ENCODE results near the gene ADSS1. TPM values are rescaled to one million over a fixed set of nuclear protein-coding genes. Genes with fewer than 3 reads are reported as not detected.

ADSS1 gene
- total RNA-seq, 1 experiment from 2014 or later = 9.9 TPM

GRCh38 chr14:104694991-104695659 lies 28.9 kb upstream of the ADSS1 start (continued):
- TF ChIP-seq REST (IDR thresholded peaks at IDR 0.05; ENCODE audit: low read depth) (no peak), RAD21 (IDR thresholded peaks at IDR 0.05; ENCODE audit: low read depth) (no peak), SP1 (IDR thresholded peaks at IDR 0.05; ENCODE audit: low read depth) (no peak)
- TF ChIP-seq, protein P1, sequence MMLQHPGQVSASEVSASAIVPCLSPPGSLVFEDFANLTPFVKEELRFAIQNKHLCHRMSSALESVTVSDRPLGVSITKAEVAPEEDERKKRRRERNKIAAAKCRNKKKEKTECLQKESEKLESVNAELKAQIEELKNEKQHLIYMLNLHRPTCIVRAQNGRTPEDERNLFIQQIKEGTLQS (IDR thresholded peaks at IDR 0.05) = no peak

GRCh38 chr14:104695660-104696000 lies 28.4 kb upstream of the ADSS1 start:
- Histone ChIP-seq H3K79me2 (ENCODE audit: insufficient read depth, low read length) (peaks cover 100% of the 10 kb centered on the region), H3K4me2 (ENCODE audit: low read length) (no peak overlapping the region), H3K4me1 (ENCODE audit: control insufficient read depth in 1 of 2, insufficient read depth in 2 of 2, low read length in 2 of 2) (peaks cover 16 to 35% of the 10 kb centered on the region in 2 experiments), H2AFZ (ENCODE audit: low read depth, low read length, poor library complexity, severe bottlenecking) (no peak overlapping the region), H3K9me2 (ENCODE audit: insufficient read depth) (no peaks in the 10 kb centered on the region), H3K9me3 (ENCODE audit: control insufficient read depth in 1 of 2, insufficient read depth in 1 of 2, low read depth in 1 of 2, low read length in 2 of 2) (no peaks in the 10 kb centered on the region), H3K36me3 (ENCODE audit: control insufficient read depth in 1 of 2, insufficient read depth in 2 of 2, low read length in 2 of 2) (peaks cover 8 to 28% of the 10 kb centered on the region in 2 experiments; a peak in 3 of 4 replicates), H4K20me1 (ENCODE audit: insufficient read depth) (no peaks in the 10 kb centered on the region), H3K4me3 (replicated peaks in 1 of 2; ENCODE audit: low read depth in 1 of 2, low read length in 2 of 2) (no peak overlapping the region), H3K27ac (ENCODE audit: low read depth, low read length) (no peak overlapping the region; the same call in 1 of the 2 replicates), H3K27me3 (ENCODE audit: insufficient read depth, low read length) (no peaks in the 10 kb centered on the region), H3K9ac (ENCODE audit: low read length) (no peak overlapping the region)
- no peak for ATAC-seq
- no TSS peak for BruUV-seq (replicated peaks)
- POLR2A ChIA-PET = no interaction called here
- DNase-seq (ENCODE audit: low read depth, low spot score) = no peak
- CTCF ChIA-PET = no interaction called here
- TF ChIP-seq, protein P2, sequence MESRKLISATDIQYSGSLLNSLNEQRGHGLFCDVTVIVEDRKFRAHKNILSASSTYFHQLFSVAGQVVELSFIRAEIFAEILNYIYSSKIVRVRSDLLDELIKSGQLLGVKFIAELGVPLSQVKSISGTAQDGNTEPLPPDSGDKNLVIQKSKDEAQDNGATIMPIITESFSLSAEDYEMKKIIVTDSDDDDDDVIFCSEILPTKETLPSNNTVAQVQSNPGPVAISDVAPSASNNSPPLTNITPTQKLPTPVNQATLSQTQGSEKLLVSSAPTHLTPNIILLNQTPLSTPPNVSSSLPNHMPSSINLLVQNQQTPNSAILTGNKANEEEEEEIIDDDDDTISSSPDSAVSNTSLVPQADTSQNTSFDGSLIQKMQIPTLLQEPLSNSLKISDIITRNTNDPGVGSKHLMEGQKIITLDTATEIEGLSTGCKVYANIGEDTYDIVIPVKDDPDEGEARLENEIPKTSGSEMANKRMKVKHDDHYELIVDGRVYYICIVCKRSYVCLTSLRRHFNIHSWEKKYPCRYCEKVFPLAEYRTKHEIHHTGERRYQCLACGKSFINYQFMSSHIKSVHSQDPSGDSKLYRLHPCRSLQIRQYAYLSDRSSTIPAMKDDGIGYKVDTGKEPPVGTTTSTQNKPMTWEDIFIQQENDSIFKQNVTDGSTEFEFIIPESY (IDR thresholded peaks at IDR 0.05; ENCODE audit: extremely low read depth, insufficient replicate concordance, low read length) = no peak
- no peak for TF ChIP-seq ZNF274 (IDR thresholded peaks at IDR 0.05; ENCODE audit: low read depth, low read length)
- TF ChIP-seq CEBPB (IDR thresholded peaks at IDR 0.05; ENCODE audit: low read depth) = no peak
- TF ChIP-seq EGR1 (IDR thresholded peaks at IDR 0.05; ENCODE audit: low read depth) = no peak
- no peak for TF ChIP-seq YY1 (IDR thresholded peaks at IDR 0.05; ENCODE audit: extremely low read depth, insufficient replicate concordance, low read depth, low read length)
- no peak for TF ChIP-seq POLR2AphosphoS5 (IDR thresholded peaks at IDR 0.05; ENCODE audit: low read depth, low read length)
- TF ChIP-seq, protein P3, sequence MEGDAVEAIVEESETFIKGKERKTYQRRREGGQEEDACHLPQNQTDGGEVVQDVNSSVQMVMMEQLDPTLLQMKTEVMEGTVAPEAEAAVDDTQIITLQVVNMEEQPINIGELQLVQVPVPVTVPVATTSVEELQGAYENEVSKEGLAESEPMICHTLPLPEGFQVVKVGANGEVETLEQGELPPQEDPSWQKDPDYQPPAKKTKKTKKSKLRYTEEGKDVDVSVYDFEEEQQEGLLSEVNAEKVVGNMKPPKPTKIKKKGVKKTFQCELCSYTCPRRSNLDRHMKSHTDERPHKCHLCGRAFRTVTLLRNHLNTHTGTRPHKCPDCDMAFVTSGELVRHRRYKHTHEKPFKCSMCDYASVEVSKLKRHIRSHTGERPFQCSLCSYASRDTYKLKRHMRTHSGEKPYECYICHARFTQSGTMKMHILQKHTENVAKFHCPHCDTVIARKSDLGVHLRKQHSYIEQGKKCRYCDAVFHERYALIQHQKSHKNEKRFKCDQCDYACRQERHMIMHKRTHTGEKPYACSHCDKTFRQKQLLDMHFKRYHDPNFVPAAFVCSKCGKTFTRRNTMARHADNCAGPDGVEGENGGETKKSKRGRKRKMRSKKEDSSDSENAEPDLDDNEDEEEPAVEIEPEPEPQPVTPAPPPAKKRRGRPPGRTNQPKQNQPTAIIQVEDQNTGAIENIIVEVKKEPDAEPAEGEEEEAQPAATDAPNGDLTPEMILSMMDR (IDR thresholded peaks at IDR 0.05 in 2 of 3, conservative IDR thresholded peaks at IDR 0.05 in 1 of 3; ENCODE audit: borderline replicate concordance in 1 of 3, insufficient read depth in 1 of 3, low read depth in 2 of 3, low read length in 2 of 3) = no peak
- TF ChIP-seq, protein P1 (IDR thresholded peaks at IDR 0.05) = no peak
- TF ChIP-seq TCF7L2 (IDR thresholded peaks at IDR 0.05; ENCODE audit: borderline replicate concordance, extremely low read depth, insufficient read depth, insufficient read length) = no peak
- intact Hi-C loops (cut with micrococcal nuclease) = no loop called here
- RAD21 ChIA-PET (ENCODE audit: low non-redundant PET in 1 of 2, low total read pairs in 2 of 2, uncharacterized antibody in 2 of 2, unreplicated experiment in 2 of 2) = no interaction called here
